H9 (cell line): ENCODE results near the gene MS4A15. TPM values are rescaled to one million over a fixed set of nuclear protein-coding genes. Genes with fewer than 3 reads are reported as not detected.
"Not testable (repeated sequence)": the region's sequence is repeated elsewhere in the genome, so short reads cannot be mapped to it uniquely, and the experiment has no call there.

Experiments
- DNase-seq: peaks from one replicate; pipeline ENCODE4 v3.0.0-alpha.2; 2017
- H2AFZ ChIP-seq: one replicate; pipeline ENCODE4 v1.6.1; 2013; ENCODE audit warnings: mild to moderate bottlenecking, low read length, control low read depth, moderate library complexity
- H2AK5ac ChIP-seq: 2 replicates; pipeline ENCODE4 v1.6.1; 2013; ENCODE audit warnings: low read length, control low read depth, mixed read lengths; ENCODE audit not compliant: insufficient read length
- H2BK120ac ChIP-seq: one replicate; pipeline ENCODE4 v1.6.1; 2013; ENCODE audit warnings: low read depth, mild to moderate bottlenecking, low read length, control low read depth, inconsistent platforms; ENCODE audit not compliant: poor library complexity, severe bottlenecking
- H2BK12ac ChIP-seq: 2 replicates; pipeline ENCODE4 v1.6.1; 2013; ENCODE audit warnings: low read length, control low read depth, mixed read lengths, low read depth; ENCODE audit not compliant: insufficient read length
- H2BK15ac ChIP-seq: 2 replicates; pipeline ENCODE4 v1.6.1; 2013; ENCODE audit warnings: low read depth, low read length, control low read depth
- H2BK20ac ChIP-seq: one replicate; pipeline ENCODE4 v1.6.1; 2013; ENCODE audit warnings: low read depth, mild to moderate bottlenecking, low read length, control low read depth, inconsistent platforms; ENCODE audit not compliant: poor library complexity, severe bottlenecking
- H2BK5ac ChIP-seq: 2 replicates; pipeline ENCODE4 v1.6.1; 2013; ENCODE audit warnings: low read length, control low read depth, mixed read lengths; ENCODE audit not compliant: insufficient read length
- H3K14ac ChIP-seq: 2 replicates; pipeline ENCODE4 v1.6.1; 2013; ENCODE audit warnings: low read length, control low read depth; ENCODE audit not compliant: insufficient read depth
- H3K18ac ChIP-seq: 2 replicates; pipeline ENCODE4 v1.6.1; 2013; ENCODE audit warnings: low read depth, mild to moderate bottlenecking, mixed read lengths, low read length, control low read depth; ENCODE audit not compliant: insufficient read length
- H3K23ac ChIP-seq: 2 replicates; pipeline ENCODE4 v1.6.1; 2013; ENCODE audit warnings: low read length, control low read depth, mixed read lengths, low read depth; ENCODE audit not compliant: insufficient read length
- H3K23me2 ChIP-seq: 2 replicates; pipeline ENCODE4 v1.6.1; 2013; ENCODE audit warnings: low read depth, mild to moderate bottlenecking, mixed read lengths, low read length, control low read depth; ENCODE audit not compliant: insufficient read length, poor library complexity, severe bottlenecking
- H3K27ac ChIP-seq: 2 replicates; pipeline ENCODE4 v1.5.1; 2013; ENCODE audit warnings: low read length, control low read depth, mixed read lengths, low read depth; ENCODE audit not compliant: insufficient read length
- H3K27me3 ChIP-seq: 2 replicates; pipeline ENCODE4 v1.6.1; 2013; ENCODE audit warnings: low read length, control low read depth, inconsistent platforms; ENCODE audit not compliant: insufficient read depth
- H3K4ac ChIP-seq: 2 replicates; pipeline ENCODE4 v1.6.1; 2013; ENCODE audit warnings: low read depth, mild to moderate bottlenecking, control low read depth, inconsistent platforms, low read length, moderate library complexity
- H3K4me1 ChIP-seq: 2 replicates; pipeline ENCODE4 v1.6.1; 2013; ENCODE audit warnings: low read length, control low read depth, inconsistent platforms; ENCODE audit not compliant: insufficient read depth
- H3K4me2 ChIP-seq: 2 replicates; pipeline ENCODE4 v1.6.1; 2013; ENCODE audit warnings: low read length, control low read depth, mixed read lengths; ENCODE audit not compliant: insufficient read length, insufficient read depth
- H3K56ac ChIP-seq: 2 replicates; pipeline ENCODE4 v1.6.1; 2013; ENCODE audit warnings: low read depth, mild to moderate bottlenecking, mixed read lengths, low read length, control low read depth; ENCODE audit not compliant: insufficient read length
- H3K79me1 ChIP-seq: 2 replicates; pipeline ENCODE4 v1.6.1; 2013; ENCODE audit warnings: low read depth, mild to moderate bottlenecking, moderate library complexity, low read length, control low read depth, inconsistent platforms; ENCODE audit not compliant: insufficient read depth, poor library complexity, severe bottlenecking
- H3K79me2 ChIP-seq: 2 replicates; pipeline ENCODE4 v1.6.1; 2013; ENCODE audit warnings: low read length, control low read depth, inconsistent platforms; ENCODE audit not compliant: insufficient read depth
- H3K9ac ChIP-seq: 2 replicates; pipeline ENCODE4 v1.6.1; 2013; ENCODE audit warnings: low read length, control low read depth, mixed read lengths; ENCODE audit not compliant: insufficient read length; ENCODE audit errors: extremely low read depth
- H3K9me3 ChIP-seq: one replicate; pipeline ENCODE4 v1.6.1; 2013; ENCODE audit warnings: low read depth, low read length, inconsistent platforms; ENCODE audit not compliant: control insufficient read depth
- H3T11ph ChIP-seq: one replicate; pipeline ENCODE4 v1.6.1; 2013; ENCODE audit warnings: mild to moderate bottlenecking, low read length, control low read depth, inconsistent platforms
- H4K20me1 ChIP-seq: one replicate; pipeline ENCODE4 v1.6.1; 2013; ENCODE audit not compliant: control insufficient read depth, insufficient read length, insufficient read depth
- H4K5ac ChIP-seq: 2 replicates; pipeline ENCODE4 v1.6.1; 2013; ENCODE audit warnings: low read depth, mild to moderate bottlenecking, mixed read lengths, low read length, control low read depth; ENCODE audit not compliant: insufficient read length
- H4K8ac ChIP-seq: replicated peaks from 2 replicates; pipeline ENCODE4 v1.6.1; 2013; ENCODE audit warnings: low read length, control low read depth, mixed read lengths, low read depth; ENCODE audit not compliant: insufficient read length
- H4K91ac ChIP-seq: 2 replicates; pipeline ENCODE4 v1.6.1; 2013; ENCODE audit warnings: low read depth, mild to moderate bottlenecking, moderate library complexity, mixed read lengths, low read length, control low read depth; ENCODE audit not compliant: insufficient read length
- H3K27ac Mint-ChIP-seq, 3 experiments: 2 replicates in 2 of 3; 3 replicates in 1 of 3; pipeline ENCODE4 v1.8.0; 2020 to 2021; ENCODE audit warnings: mixed read lengths in 3 of 3, mild to moderate bottlenecking in 1 of 3, moderate library complexity in 1 of 3
- H3K27me3 Mint-ChIP-seq: 2 replicates; pipeline ENCODE4 v1.8.0; 2021; ENCODE audit warnings: low read depth, mild to moderate bottlenecking, moderate library complexity, mixed read lengths
- H3K36me3 Mint-ChIP-seq, 3 experiments: 2 replicates in 2 of 3; 3 replicates in 1 of 3; pipeline ENCODE4 v1.8.0; 2020 to 2021; ENCODE audit warnings: low read depth in 3 of 3, mixed read lengths in 3 of 3; ENCODE audit not compliant: insufficient read depth in 1 of 3
- H3K4me1 Mint-ChIP-seq, 2 experiments: 2 replicates each; pipeline ENCODE4 v1.8.0; 2020; ENCODE audit warnings: mixed read lengths in 2 of 2
- H3K4me3 Mint-ChIP-seq, 2 experiments: 2 replicates in 1 of 2; 3 replicates in 1 of 2; pipeline ENCODE4 v1.8.0; 2020 to 2021; ENCODE audit warnings: mild to moderate bottlenecking in 2 of 2, mixed read lengths in 2 of 2, moderate library complexity in 1 of 2
- H3K9me3 Mint-ChIP-seq, 2 experiments: 2 replicates in 1 of 2; 3 replicates in 1 of 2; pipeline ENCODE4 v1.8.0; 2020; ENCODE audit warnings: mild to moderate bottlenecking in 2 of 2, mixed read lengths in 2 of 2, moderate library complexity in 1 of 2
- CTCF ChIP-seq: fragments of 200-600 bp; sonication (generic); conservative IDR thresholded peaks from 3 replicates; pipeline ENCODE4 v1.8.0; 2021; ENCODE audit warnings: antibody characterized with exemption, mild to moderate bottlenecking
- WGBS: extraction: QIAGEN DNeasy Blood & Tissue Kit; methylation state at CpG from one replicate; pipeline ENCODE4 v1.1.7; 2013; ENCODE audit warnings: missing lambda C conversion rate, low lambda C conversion rate, mixed read lengths; ENCODE audit not compliant: insufficient read length; ENCODE audit errors: extremely low coverage; 5-methylcytosine and 5-hydroxymethylcytosine counted together
- total RNA-seq: library from RNA; stranded (reverse); gene quantifications from 2 replicates; pipeline ENCODE4 v1.2.1, GENCODE V29; 2021

Gene MS4A15
- total RNA-seq, 1 experiment from 2014 or later, result 0.11 TPM

GRCh38 chr11:60821827-60822599, 65.3 kb downstream of the MS4A15 start:
- Histone ChIP-seq H3K4me2 (no peak overlapping the region), H2BK20ac (no peak overlapping the region), H3K4ac (no peak overlapping the region), H3K27ac (no peak overlapping the region), H4K91ac (no peak overlapping the region), H2BK15ac (no peak overlapping the region), H3K23me2 (no peaks in the 10 kb centered on the region), H3K79me2 (no peaks in the 10 kb centered on the region), H4K20me1 (no peaks in the 10 kb centered on the region), H3K27me3 (no peaks in the 10 kb centered on the region), H2BK5ac (no peak overlapping the region), H2AFZ (no peak overlapping the region), H3K18ac (no peak overlapping the region), H3T11ph (no peak overlapping the region), H3K14ac (no peak overlapping the region), H2BK120ac (no peak overlapping the region), H3K79me1 (no peaks in the 10 kb centered on the region), H3K9ac (no peak overlapping the region), H3K9me3 (no peaks in the 10 kb centered on the region), H4K5ac (no peak overlapping the region), H2BK12ac (no peak overlapping the region), H2AK5ac (no peak overlapping the region), H3K56ac (no peak overlapping the region), H4K8ac (no peak overlapping the region), H3K4me1 (no peaks in the 10 kb centered on the region), H3K23ac (no peak overlapping the region)
- H3K27ac Mint-ChIP-seq, result peak overlapping the region in 1 of 3 experiments; percentile 55; a peak in 1 of 7 replicates
- peaks cover 5 to 7% of the 10 kb centered on the region in 2 experiments for H3K9me3 Mint-ChIP-seq
- no peaks in the 10 kb centered on the region; a peak in 1 of 7 replicates for H3K36me3 Mint-ChIP-seq
- no peaks in the 10 kb centered on the region for H3K4me1 Mint-ChIP-seq
- H3K27me3 Mint-ChIP-seq, result peaks cover 4% of the 10 kb centered on the region
- WGBS, result no CpG with 5 or more reads among the region's 15 CpGs
- no peak for TF ChIP-seq CTCF
- no peak for DNase-seq
- no peak overlapping the region for H3K4me3 Mint-ChIP-seq

GRCh38 chr11:60823745-60824306, 67.2 kb downstream of the MS4A15 start:
- not testable (repeated sequence) for H2AFZ ChIP-seq, H2AK5ac ChIP-seq, H2BK12ac ChIP-seq, H3T11ph ChIP-seq, H3K4me2 ChIP-seq, H2BK120ac ChIP-seq, H3K79me1 ChIP-seq, H3K4me3 Mint-ChIP-seq, DNase-seq, H4K91ac ChIP-seq, H3K23me2 ChIP-seq, H2BK15ac ChIP-seq, H3K56ac ChIP-seq, H3K23ac ChIP-seq, H4K20me1 ChIP-seq, H4K8ac ChIP-seq, H3K18ac ChIP-seq, H3K27me3 Mint-ChIP-seq, H4K5ac ChIP-seq, H3K36me3 Mint-ChIP-seq, H3K4me1 Mint-ChIP-seq, H3K27ac Mint-ChIP-seq, H3K9me3 ChIP-seq, H3K27me3 ChIP-seq, H3K9ac ChIP-seq, H2BK20ac ChIP-seq, H3K14ac ChIP-seq, H3K9me3 Mint-ChIP-seq, H3K27ac ChIP-seq, H3K4me1 ChIP-seq, H2BK5ac ChIP-seq, H3K4ac ChIP-seq, H3K79me2 ChIP-seq
- no CpG with 5 or more reads among the region's 5 CpGs for WGBS
